HTERT RPE-1 (cell line): ENCODE data around the gene KIT.

Source experiments
- in situ Hi-C: fragments of 300-500 bp; cut with MboI; formaldehyde crosslinking; loops from 4 replicates; pipeline ENCODE4 v1.14.3; 2020; ENCODE audit warnings: low sequenced_read_pairs

KIT gene

DNA sequence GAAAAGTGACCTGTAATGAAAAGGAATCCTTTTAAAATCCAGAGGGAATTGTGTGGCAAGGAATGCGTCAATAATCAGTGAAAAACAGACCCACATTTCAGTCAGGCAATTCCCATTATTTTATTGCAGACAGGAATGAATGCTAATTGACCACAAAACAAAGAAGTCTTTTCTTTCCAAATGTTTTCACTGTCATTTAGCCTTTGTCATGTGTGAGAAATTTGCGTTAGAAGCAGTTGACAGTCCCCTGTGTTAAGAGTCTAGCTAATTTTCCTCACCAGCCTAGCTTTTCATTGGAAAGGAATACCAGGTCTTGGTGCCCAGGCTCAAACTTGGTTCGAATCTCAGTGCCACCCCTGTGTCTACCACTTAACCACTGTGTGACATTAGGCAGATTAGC, 83.4 kb downstream of the KIT start:
- in situ Hi-C loops = no loop called here

DNA sequence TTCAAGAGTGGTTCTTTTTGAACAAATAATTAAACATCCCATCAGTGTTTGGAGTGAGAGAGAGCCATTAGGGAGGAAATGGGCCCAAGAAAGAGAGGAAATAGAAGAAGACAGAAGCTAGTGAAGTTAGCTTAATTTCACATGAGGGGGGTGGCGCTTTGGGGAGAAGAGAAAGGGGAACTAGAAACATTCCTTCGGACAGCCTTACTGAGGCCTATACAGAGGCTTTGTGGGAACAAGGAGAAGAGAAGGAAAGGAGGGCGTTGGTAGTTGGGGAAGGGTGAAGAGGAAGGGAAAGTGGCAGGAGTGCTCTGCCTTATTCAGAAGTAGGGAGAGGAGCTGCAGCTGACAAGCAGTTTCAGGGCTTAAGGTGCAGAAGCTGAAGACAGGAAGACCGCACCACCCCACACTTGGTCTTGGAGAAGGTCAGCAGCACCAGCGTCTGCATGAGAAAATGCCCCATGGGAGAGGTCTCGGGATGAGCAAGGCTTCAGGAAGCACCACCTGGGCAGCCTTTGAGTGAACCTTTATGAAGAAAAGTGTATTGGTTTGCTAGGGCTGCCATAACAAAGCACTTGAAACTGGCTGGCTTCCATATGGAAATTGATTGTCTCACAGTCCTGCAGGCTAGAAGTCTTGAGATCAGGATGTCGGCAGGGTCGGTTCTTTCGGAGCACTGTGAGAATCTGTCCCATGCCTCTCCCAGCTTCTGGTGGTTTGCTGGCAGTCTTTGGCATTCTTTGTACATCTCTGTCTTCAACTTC, 85.1 kb downstream of the KIT start:
- in situ Hi-C loops = no loop called here

DNA sequence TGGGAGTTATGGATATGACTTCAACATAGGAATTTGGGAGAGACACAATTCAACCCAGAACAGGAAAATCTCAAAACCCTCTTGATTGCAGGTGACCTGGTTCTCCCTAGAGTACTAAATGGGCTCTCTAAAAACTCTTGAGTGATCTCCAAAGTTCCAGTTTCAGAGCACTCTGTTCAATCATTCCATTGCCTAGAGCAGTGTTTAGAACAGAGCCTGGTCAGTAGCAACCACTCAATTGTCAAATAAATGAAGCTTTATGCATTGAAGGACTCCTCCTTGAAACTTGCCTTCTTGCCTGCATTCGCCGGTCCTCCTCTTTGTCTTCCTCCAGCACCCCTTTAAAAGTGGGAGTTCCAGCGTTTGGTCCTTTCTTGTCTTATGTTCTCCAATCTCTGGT, 85.8 kb downstream of the KIT start:
- in situ Hi-C loops = no loop called here

DNA sequence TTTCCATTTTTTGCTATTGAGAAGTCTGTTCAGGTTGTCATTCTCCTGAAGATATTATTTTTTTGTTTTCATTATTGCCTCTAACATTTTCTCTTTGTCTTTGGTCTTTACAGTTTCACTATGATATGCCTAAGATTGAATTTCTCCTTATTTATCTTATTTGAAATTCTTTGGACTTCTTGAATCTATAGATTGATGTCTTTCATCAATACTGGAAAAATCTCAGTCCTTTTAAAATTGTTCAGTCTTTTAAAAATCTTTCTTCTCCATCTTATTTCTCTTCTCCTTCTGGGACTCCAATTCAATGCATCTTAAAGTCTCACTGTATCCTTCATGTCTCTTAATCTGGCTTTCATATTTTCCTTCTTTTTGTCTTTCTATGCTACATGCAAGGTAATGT, 86.7 kb downstream of the KIT start:
- in situ Hi-C loops = no loop called here

DNA sequence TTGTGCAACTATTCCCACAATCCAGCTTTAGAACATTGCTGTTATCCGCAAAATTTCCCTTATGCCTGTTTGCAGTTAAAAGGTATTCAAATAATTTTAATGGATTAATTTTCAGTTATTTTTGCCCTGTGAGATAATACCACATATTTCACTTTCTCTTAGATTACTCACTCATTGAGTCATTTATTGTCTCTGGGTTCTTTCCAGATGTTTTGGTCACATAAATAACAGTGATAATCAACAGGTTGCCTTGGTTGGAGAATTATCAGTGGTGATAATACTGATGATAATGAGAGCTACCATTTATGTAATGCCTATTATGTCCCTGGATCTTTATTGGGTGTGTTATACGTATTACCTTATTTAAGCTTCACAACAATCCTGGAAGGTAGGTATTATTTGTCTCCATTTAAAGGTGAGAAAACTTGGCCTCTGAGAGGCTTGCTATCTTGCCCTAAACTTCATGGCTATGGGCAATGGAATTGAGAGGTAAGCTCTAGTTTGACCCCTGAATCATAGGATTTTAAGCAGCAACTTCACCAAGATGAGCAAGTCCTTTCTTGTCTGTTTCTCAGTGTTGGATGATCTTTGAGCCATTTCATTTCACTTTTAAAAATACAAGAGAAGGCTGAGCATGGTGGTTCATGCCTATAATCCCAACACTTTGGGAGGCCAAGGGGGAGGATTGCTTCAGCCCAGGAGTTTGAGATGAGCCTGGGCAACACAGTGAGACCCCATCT, 87.4 kb downstream of the KIT start:
- in situ Hi-C loops = no loop called here

DNA sequence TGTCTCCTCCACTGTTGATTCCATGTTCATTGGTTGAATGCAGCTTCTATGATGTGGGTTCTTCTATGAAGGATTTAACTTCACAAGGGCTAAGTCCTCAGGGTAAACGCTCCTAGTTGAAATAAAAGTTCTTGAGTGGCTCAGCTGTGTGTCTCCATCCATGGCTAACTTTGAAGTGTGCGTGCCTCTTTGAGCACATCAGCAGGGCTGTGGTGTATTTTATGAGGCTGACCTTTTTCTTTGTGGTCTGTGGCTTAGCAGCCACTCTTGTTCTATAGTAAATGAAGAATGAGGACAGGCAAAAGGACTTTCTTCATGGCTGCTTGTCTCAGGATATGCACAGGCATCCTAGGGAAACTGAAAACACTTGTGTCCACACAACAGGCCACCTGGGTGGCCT, 88.5 kb downstream of the KIT start:
- in situ Hi-C loops = no loop called here

DNA sequence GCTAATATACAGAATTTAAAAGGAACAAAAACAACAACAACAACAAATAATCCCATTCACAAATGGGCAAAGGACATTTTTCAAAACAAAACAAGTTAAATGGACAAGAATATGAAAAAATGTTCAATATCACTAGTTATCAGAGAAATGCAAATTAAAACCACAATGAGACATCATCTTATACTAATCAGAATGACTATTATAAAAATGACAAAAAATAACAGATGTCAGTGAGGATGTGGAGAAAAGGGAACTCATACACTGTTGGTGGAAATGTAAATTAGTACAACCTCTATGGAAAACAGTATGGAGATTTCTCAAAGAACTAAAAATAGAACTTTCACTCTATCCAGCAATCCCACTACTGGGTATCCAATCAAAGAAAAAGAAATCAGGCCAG, 92.6 kb downstream of the KIT start:
- in situ Hi-C loops = no loop called here

DNA sequence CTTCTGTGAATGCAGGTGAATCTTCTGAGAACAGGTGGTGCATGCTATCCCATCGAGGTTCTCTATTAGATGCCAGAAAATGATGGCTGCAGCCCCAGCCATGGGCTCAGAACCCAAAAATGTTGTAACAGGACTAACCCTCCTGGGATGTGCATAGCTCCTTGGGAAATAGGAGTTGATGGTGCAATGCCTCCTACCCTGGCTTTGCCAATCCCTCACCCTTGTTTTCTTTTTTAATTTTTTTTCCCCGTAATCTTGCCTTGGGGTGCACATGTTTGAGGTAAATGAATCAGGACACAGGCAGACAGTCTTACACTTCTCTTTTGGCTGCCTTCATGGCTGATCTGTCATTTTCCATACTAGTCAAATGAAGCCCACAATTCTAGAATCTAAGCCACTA, 96.6 kb downstream of the KIT start:
- in situ Hi-C loops = no loop called here

DNA sequence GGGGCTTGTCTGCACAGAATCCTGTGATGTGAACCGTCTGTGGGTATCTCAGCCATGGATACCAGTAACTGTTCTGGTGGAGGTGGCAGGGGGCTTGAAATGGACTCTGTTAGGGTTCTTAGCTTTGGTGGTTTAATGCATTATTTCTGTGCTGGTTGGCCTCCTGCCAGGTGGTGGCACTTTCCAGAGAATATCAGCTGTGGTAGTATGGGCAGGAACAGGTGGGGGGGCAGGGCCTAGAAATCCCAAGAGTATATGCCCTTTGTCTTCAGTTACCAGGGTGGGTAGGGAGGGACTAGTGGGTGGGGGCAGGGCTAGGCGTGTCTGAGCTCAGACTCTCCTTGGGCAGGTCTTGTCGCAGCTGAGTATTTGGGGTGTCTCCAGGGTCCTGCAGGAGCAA, 106.7 kb downstream of the KIT start:
- in situ Hi-C loops = no loop called here

DNA sequence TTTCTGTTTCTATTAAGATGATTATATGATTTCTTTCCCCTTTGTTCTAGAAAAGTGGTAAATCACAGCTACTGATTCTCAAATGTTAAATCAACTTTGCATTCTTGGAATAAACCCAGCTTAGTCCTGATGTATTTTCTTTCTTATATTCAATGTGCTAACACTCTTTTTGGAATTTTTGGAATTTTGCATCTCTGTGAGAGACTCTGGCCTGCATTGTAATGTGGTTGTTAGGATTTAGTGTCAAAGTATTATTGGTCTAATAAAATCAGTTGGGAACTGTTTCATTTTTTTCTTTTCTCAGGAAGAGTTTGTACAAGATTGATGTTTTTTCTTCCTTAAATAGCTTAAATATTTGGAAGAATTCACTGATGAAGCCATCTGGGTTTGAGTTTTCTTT, 109.6 kb downstream of the KIT start:
- in situ Hi-C loops = no loop called here

DNA sequence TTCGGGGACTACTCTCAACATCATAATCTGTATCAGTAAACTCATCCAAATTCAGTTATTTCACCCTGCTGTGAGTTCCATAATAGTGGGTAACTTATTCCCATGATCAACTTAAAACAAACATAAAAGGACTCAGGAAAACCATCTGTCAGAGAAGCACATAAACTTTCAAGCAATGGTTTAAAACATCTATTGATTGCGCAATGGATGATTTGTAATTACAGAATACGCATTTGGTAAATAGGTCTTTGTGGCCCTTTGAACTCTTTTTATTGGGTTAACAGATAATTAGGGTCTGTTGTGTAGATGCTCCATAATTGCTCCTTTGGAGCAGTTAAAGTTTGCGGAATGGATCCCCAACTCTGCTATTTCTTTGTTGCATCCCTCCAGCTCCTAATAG, 115.3 kb downstream of the KIT start:
- in situ Hi-C loops = no loop called here

DNA sequence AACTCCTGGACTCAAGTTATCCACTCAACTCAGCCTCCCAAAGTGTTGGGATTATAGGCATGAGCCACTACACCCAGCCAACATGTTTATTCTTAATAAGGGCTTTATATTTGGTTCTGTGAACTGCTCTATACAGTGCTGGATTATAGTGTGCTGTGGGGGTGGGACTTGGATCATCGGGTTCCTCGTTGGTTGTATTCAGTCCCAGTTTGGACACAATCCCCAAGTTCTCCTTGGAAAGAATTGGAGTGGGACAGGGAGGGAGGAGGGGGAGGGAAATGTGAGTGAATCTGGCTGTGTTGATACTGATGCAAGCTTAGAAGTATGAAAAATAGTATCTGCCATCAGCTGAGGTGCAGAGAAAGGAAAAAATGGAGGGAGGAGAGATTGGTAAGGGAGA, 121.3 kb downstream of the KIT start:
- in situ Hi-C loops = no loop called here

DNA sequence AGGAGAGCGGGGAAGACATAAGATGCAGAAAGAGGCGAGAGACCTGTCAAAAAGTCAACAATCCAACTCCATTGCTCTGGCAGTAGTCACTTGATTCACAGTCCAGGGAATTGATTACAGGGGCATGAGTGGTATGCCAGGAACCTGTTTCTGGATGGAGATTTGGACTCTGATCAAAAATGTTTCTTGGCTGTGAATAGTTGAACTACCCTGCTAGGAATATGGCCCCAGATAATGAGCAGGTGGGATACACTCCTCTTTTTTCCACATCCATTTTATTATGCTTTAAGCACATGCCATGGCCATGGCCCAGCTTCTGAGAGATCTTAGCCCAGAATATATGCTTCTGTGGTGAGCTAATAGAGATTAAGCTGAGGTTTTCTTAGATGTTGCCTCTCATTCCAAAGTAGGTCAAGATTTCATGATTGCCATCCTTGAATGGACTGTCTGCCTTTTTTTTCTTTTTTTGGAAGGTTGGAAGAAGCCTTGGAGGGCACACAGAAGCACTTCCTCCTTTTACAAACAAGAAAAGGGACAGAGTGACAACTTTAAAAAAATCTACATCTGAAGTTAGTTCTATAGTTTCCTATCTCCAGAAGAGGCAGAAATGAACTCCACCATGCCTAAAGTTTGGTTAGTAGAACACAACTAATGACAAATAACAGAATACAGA, 121.9 kb downstream of the KIT start:
- in situ Hi-C loops = no loop called here

DNA sequence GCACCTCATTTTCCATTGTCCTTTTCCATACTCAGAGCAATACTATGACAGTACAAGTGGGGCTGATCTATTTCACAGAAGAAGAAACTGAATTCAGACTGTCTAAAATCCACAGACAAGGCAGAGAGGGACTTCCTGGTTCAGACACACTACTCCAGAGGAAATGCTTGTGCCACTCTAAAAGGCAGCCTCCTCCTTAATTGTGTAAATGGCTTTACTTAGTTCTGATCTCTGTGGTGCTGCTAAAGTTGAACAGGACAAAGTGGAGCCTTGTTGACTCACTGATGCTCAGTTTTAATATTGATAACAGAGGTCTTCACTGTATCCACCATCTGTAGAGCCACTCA, 122.4 kb downstream of the KIT start:
- in situ Hi-C loops = no loop called here

DNA sequence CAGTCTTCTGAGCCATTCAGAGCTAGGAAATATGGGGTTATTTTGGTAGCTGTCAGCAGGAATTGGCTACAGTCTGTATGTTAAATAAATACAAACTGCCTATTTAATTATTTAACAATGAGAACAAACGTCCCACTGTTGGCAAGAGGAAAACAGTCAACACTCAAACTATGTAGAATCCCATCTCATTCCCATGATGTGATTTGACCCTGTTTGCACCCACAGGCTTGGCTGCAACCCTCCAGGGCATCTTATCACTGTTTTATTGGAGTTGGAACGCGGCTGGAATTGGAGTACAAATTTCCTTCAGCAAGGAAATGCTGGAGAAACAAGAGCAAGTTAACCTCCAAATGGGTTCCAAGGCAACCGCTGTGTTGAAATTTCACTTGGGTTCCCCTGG, 124.0 kb downstream of the KIT start:
- in situ Hi-C loops = no loop called here

DNA sequence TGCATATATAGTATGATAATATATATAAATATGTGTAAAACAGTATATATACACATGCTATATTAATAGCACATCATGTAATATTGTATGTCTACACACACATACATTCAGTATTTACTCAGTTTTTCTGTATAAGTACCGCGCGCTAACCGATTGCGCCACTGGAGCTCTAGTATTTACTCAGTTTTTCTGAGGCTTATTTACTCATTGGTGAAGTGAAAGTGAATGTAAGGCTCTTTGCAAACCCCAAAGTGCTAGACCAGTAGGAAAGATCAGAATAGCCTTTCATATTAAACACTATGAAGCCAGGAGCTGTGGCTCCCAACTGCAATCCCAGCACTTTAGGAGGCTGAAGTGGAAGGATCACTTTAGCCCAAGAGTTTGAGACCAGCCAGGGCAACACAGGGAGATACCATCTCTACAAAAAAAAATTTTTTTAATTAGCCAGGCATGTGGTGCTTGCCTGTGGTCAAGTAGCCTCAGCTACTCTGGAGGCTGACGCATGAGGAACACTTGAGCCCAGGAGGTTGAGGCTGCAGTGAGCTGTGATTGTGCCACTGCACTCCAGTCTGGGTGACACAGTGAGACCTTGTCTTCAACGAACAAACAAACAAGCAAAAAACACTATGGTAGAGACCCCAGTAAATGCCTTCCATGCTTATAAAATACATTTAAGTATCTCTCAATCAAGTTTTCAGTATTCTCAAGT, 125.8 kb downstream of the KIT start:
- in situ Hi-C loops = no loop called here

DNA sequence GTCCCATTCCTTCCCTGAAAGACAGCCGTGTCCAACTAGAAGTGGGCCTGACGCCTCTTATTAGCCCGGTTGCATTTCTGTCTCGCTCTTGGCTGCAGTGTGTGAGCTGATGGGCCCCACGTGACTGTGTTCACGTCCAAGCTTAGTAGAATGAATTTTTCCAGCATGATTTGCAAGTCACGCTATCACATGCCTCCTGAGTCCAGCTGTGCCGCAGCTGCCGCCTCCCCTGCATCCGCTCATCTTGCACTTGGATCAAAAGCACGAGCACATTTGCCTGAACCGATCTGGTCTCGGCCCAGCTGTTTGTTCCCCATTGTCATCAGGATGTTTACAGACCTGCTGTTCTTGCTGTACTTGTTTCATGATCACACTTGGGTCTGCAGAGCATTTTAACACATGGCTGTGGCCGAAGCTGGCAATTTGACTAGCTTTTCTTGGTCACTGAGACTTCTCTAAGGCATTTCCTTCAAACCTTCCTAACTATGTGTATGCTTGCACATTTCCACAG, 126.5 kb downstream of the KIT start:
- in situ Hi-C loops = no loop called here
